Calu3 (cell line): ENCODE data around the gene EPHA1. TPM values are rescaled to one million over a fixed set of nuclear protein-coding genes. Genes with fewer than 3 reads are reported as not detected.

Source experiments
- BruUV-seq: library from RNA; stranded (reverse); fragments of 400-500 nt; replicated peaks from 2 replicates; lab custom pipeline; 2021; lab: Mats Ljungman, UMichigan
- CTCF ChIA-PET: fragments of 300-600 bp; sonication (Branson Sonifier 250); formaldehyde crosslinking; loops from one replicate; lab custom pipeline; 2022; ENCODE audit warnings: antibody characterized with exemption; lab: Charles Lee
- DNase-seq: peaks from one replicate; pipeline ENCODE4 v3.0.0; 2022
- H3K27ac Mint-ChIP-seq: one replicate; pipeline ENCODE4 v1.8.0; 2022; ENCODE audit warnings: mixed read lengths; ENCODE audit not compliant: unreplicated experiment
- H3K27me3 Mint-ChIP-seq: one replicate; pipeline ENCODE4 v1.8.0; 2022; ENCODE audit warnings: mixed read lengths; ENCODE audit not compliant: unreplicated experiment
- H3K36me3 Mint-ChIP-seq: one replicate; pipeline ENCODE4 v1.8.0; 2022; ENCODE audit warnings: mild to moderate bottlenecking, moderate library complexity, mixed read lengths; ENCODE audit not compliant: insufficient read depth, unreplicated experiment
- H3K4me1 Mint-ChIP-seq: one replicate; pipeline ENCODE4 v1.8.0; 2022; ENCODE audit warnings: mild to moderate bottlenecking, low read depth, mixed read lengths; ENCODE audit not compliant: unreplicated experiment
- H3K4me3 Mint-ChIP-seq: one replicate; pipeline ENCODE4 v1.8.0; 2022; ENCODE audit warnings: mild to moderate bottlenecking, low read depth, moderate library complexity, mixed read lengths; ENCODE audit not compliant: unreplicated experiment
- H3K9me3 Mint-ChIP-seq: one replicate; pipeline ENCODE4 v1.8.0; 2022; ENCODE audit warnings: low read depth, mixed read lengths; ENCODE audit not compliant: unreplicated experiment
- CTCF ChIP-seq: fragments of 200-600 bp; IDR thresholded peaks from one replicate; pipeline ENCODE4 v1.8.0; 2022; ENCODE audit warnings: antibody characterized with exemption; ENCODE audit not compliant: unreplicated experiment
- intact Hi-C: fragments of 100-400 bp; cut with micrococcal nuclease; formaldehyde crosslinking; loops from one replicate; pipeline ENCODE4 v1.10.0; 2022; ENCODE audit not compliant: unreplicated experiment
- total RNA-seq: library from RNA; stranded (reverse); gene quantifications from 2 replicates; pipeline ENCODE4 v1.2.3, GENCODE V29; 2022

EPHA1 gene
- total RNA-seq, 1 experiment from 2014 or later: 21.6 TPM

GRCh38 chr7:143355450-143356385 is 52.9 kb downstream of the EPHA1 start:
- H3K4me1 Mint-ChIP-seq: peaks cover 6% of the 10 kb centered on the region
- peaks cover 74% of the 10 kb centered on the region for H3K27me3 Mint-ChIP-seq
- H3K4me3 Mint-ChIP-seq: no peak overlapping the region
- intact Hi-C loops: no loop called here
- H3K9me3 Mint-ChIP-seq: no peaks in the 10 kb centered on the region
- no TSS peak for BruUV-seq
- H3K36me3 Mint-ChIP-seq: no peaks in the 10 kb centered on the region
- no peak overlapping the region for H3K27ac Mint-ChIP-seq
- no peak for DNase-seq
- no peak for TF ChIP-seq CTCF
- CTCF ChIA-PET: interaction anchor here (1.1 to 1.4 kb wide), 2 partner anchors 10 to 32 kb away, joined by 3 to 5 read pairs; no protein-coding TSS in a partner anchor

DNA sequence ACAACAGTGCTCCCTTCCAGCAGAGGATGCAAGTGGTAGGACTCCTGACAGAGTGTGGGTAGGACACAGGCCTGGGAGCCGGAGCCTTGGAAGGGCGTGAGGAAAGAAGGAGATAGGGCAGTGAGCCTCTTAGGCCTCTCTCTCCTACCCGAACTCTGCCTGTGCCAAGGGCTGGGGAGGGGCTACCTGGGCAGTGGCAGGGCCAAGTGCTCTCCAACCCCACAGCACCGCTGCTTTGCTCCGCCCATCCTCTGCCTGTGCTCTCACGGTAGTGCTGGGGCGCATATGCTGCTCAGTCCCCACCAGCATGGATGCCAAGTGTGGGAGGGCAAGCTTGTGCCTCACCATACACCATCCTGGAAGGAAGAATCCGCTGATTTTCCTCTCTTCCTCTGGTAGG is 53.7 kb downstream of the EPHA1 start:
- no peak for TF ChIP-seq CTCF
- Mint-ChIP-seq H3K27ac (no peak overlapping the region), H3K9me3 (no peaks in the 10 kb centered on the region), H3K36me3 (no peaks in the 10 kb centered on the region), H3K4me3 (no peak overlapping the region), H3K4me1 (no peaks in the 10 kb centered on the region), H3K27me3 (peaks cover 71% of the 10 kb centered on the region)
- intact Hi-C loops: no loop called here
- CTCF ChIA-PET: interaction anchor here (1.1 to 1.4 kb wide), 2 partner anchors 10 to 33 kb away, joined by 3 to 5 read pairs; no protein-coding TSS in a partner anchor
- no peak for DNase-seq
- BruUV-seq: no TSS peak

DNA sequence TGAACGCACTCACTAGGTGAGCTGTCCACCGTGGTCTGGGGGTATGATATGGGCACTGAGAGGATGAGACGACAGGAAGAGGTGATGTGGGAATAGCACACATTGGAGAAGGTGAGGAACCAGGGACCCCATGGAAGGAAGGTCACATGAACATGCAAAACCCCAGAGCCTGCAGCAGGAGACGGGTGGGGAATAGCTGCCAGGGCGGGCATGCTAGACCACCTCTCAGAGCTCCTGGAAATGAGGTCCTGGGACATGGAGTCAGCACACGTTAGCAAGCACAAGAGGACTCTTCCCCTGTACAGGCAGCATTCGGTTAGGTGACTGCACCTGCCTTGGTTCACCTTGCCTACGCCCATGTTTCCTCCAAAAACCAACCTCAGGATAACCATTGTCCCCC is 54.3 kb downstream of the EPHA1 start:
- intact Hi-C loops: no loop called here
- Mint-ChIP-seq H3K36me3 (no peaks in the 10 kb centered on the region), H3K4me3 (no peak overlapping the region), H3K9me3 (no peaks in the 10 kb centered on the region), H3K4me1 (no peaks in the 10 kb centered on the region), H3K27ac (no peak overlapping the region), H3K27me3 (peaks cover 71% of the 10 kb centered on the region)
- DNase-seq: no peak
- no peak for TF ChIP-seq CTCF
- CTCF ChIA-PET: interaction anchor here (1.4 kb wide), 1 partner anchor 9 kb away, joined by 5 read pairs; no protein-coding TSS in a partner anchor
- BruUV-seq: no TSS peak

DNA sequence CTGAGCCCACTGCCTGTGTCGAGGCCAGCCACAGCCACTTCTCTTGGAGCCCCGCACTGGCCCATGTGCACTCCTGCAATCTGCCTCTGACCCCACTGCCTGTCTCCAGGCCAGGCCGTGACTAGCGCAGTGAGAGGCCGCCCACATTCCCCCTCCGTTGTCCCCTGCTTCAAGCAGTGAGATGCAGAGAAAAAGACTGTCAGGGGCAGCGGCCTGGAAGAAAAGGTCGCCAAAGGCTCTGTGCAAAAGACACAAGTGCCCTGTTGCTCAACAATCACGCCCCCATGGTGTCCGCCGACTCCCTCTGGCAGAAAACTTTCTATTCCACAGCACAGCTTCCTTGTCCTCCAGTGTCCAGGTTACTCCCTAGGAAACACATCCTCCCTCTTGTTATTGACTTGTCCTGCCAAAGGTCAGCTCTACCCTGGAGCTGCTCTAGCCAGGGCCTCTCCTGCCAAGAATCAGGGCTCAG is 56.1 kb downstream of the EPHA1 start:
- Mint-ChIP-seq H3K9me3 (no peaks in the 10 kb centered on the region), H3K27ac (no peak overlapping the region), H3K4me3 (no peak overlapping the region), H3K36me3 (no peaks in the 10 kb centered on the region), H3K27me3 (peaks cover 71% of the 10 kb centered on the region), H3K4me1 (no peaks in the 10 kb centered on the region)
- no peak for TF ChIP-seq CTCF
- BruUV-seq: no TSS peak
- no peak for DNase-seq
- CTCF ChIA-PET: no interaction called here
- intact Hi-C loops: no loop called here
